ENCODE data around the gene MEIS2.

The MEIS2 gene

GRCh38 chr15:36924034-36924433 is 176.3 kb downstream of the MEIS2 start:
- peak; percentile 41 for DNase-seq

DNA sequence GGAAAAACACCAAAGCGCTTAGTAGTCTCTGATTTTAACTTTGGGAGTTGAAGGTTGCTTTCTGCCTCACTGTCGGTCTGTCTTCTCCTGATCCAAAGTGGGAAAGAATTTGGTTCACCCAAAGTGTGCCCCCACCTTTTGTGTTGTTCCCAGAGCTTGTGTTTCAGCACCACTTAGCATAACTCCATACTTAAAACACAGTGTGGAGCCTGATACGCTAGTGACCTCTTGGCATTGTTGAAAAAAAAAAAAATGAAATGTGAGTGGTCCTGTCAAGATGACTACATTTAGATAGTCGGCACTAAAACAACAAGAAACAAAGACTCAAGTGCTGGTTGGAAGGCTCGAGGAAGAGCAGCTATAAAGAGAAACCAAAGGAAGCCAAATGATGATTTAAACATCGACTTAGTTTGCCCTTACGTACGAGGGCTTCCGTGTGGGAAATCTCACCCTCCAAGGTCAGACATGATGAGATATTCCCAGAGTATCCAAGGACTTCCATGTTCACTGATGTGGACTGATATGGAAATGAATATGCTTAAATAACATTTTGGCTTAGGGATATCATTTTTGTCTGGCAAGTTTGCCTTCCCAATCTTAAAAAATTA is 178.8 kb downstream of the MEIS2 start:
- no peak for DNase-seq

DNA sequence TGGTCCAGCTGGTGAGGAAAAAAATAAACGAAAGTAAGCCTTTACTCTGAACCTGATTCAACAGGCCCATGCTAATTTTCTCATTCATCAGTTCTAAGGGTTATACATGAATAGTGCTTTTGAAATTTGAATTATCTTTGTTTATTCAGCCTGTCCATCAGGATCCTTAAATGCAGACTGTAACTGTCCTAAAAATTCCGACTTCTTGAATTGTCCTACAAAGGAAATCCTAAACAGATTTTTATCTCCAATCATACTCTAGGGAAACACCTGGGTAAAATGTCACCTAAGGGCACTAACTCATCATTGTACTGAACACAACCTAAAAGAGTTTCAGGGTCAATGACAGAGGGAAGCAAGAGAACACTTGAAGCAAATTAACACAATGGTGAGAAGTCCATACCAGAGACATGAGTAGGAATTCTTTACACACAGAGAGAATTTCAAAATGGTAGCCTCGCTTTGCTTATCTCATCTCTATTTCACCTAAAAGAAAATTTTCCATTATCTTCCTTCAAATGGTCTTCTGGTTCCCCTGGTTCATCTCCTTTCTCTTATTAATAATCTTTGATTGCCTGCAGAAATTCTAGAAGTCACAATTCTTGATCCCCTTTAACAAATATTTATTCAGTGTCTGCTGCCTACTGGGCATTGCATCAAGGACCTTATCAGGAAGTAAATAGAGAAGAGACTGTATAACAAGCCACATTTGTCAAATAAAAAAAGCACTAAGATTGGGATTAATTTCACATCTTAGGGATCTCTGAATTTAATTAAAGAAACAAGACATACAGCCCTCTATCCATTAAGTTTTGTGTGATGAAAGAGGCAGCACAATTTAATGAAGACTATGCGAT is 182.7 kb downstream of the MEIS2 start:
- no peak for DNase-seq

DNA sequence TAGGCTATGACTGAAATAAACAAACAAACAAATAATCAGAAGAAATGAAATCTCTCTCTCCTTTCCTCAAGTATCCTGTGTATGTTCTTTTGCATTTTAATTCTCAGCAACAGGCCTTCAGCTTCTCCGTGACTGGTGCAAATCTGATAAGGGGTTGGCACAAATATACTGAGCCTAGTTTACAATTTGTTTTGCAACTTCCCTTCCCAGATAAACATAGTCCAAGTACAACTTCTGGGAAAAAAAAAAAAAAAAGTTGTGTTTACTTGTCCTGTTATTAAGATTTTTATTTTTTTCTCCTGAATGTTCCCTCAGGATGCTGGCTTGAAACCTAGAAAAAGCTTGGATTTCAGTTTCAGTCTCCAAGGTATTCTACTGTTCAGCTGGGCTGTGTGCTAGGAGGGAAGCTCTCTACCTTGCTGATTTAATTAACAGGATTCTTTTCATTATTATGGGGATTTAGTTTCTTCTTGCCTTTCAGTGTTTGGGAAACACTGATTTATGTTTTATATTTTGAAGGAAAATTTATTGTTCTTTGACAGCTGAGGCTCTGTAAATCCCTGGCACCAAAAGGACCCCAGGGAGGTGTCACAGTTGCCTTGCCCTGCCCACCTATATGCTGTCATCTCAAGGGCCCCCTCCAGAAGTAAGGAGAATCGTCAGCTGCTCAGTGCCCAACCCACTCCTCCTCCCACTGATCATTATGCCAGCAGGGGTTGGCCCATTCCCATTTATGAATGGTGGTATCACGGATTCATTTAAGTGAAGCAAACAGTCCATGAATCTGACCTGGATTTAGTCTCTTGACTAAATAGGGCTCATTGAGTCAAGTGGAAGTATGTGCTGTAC is 185.2 kb downstream of the MEIS2 start:
- no peak for DNase-seq

- DNase-seq: no peak
Measured at GRCh38 chr15:36914466-36914865, 185.9 kb downstream of the MEIS2 start.

DNA sequence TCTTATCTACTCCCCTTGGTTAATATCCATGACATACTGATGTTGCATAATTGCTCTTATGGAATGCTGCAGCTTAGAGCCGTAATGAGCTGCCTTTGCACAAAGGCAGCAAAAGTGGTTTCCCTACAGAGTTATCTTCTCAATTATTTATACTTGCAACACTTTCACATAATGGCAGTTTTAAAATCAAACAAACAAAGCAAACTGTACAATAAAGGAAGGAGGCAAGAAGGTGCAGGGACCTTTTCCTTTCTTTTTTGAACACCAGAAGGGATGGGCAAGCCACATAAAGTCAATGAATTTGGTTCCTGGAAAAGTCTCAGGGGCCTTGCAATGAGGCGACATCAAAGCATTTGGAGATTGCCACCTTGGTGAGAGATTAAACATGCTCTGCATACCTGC is 188.0 kb downstream of the MEIS2 start:
- no peak for DNase-seq

DNA sequence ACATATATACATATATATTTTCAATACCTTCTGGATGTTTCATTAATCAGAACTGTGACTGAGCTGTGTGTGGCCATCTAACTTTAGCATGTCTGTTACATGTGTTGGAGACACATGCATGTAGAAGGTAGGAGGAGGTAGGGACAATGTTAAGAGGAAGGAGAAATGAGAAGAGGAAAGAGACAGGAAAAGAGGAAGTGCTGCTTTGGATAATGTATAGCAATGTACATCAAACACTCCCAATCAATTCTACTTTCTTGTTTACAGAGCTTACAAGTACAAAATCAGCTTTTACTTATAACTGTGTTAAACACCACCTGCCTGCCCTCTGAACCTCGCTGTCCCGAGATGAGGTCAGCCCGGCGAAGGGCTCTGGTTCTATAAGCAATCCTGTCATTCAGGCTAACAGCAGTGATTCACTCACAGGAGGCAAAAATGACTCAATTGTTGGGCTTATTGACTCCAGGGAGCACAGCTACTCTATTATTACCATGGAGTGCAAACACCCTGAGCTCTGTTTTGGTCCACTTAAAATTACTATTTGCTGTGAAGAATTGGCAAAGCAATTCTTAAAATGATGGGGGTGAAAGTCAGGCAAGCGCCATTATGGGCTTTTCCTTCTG is 188.9 kb downstream of the MEIS2 start:
- DNase-seq: no peak

GRCh38 chr15:36908991-36909390 is 191.4 kb downstream of the MEIS2 start:
- no peak for DNase-seq

DNA sequence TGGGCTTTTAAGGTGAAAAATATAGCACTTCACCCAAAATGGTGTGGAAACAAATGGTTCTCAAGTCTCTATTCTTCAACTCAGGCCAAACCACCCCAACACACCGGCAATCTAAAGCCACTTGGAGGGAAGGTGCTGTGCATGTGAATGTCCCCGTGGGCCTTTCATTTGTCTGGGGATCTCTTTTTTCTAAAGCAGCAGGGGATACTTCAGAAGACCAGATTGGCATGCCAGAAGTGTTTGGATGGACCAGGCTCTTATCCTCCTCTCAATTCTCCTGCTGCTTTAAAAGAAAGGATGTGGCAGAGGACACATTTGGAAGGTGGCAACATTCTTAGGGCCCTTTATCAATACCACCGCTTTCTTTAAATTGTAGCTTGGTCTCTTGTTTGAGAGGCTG is 193.1 kb downstream of the MEIS2 start:
- DNase-seq: no peak

- no peak for DNase-seq
Measured at GRCh38 chr15:36905908-36906307, 194.4 kb downstream of the MEIS2 start.

GRCh38 chr15:36904715-36905114 is 195.6 kb downstream of the MEIS2 start:
- DNase-seq: no peak

GRCh38 chr15:36903922-36904556 is 196.3 kb downstream of the MEIS2 start:
- DNase-seq: no peak

- DNase-seq: no peak
Measured at GRCh38 chr15:36903195-36903594, 197.2 kb downstream of the MEIS2 start.

DNA sequence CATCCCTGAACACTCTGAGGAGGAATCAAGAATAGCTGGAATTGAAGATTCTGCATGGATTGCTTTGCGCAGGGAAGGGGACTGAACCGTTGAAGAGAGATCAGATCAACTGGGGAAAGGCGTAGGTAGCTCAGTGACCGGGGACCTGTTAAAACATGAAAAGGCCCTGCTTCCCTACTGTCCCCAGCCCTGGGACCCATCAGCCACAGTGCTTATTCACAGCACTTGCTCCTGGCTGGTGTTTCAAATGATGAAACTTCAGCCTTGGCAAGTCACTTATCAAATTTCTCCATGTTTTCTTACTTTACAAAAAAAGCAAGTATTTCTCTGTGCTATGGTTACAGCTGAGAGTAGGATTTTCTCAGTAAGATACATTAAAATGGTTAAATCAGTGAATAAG is 199.3 kb downstream of the MEIS2 start:
- DNase-seq: no peak

DNA sequence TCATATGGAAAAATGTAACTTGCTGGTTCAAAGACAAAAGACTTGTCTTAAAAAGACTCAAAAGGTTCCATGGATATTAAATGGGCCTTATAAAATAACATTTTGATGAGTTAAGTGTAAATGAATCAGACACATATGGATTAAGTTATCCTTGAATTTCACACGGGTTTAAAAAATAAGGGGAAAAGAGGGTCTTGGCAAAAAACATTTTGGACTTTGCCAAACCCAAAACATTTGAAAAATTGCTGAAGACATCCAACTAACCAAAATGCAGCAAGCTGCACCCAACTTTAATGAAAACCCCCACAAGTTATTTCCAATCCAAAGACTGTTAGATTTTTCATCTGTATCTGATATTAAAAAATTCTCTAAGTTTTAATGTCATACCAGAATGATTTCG is 200.7 kb downstream of the MEIS2 start:
- no peak for DNase-seq

DNA sequence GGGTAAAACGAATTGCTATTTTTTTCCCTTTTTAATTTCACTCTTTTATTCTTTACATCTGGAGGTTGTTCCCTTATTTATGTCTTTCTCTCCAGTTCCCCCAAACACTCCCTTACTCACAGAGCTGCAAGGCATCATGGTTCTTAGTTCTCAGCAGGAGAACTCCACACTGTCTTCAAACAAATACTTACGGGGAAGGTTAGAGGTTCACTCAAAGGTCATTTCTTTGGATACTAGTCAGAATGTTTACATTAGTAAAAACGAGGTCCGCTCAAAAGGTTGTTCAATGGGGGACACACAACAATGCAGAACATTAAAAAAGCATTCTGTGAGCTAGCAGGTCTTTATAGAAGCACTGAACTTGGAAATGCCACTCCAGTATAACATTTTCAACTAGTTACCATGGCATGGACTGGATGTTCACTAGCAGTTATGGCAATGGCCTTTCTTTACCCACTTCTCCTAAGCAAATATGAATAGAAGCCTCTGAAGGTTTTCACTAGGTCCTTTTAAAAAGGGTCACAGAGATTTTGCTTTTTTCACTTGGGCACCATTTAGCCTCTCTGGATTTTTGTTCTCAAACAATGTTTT is 201.7 kb downstream of the MEIS2 start:
- DNase-seq: no peak

DNA sequence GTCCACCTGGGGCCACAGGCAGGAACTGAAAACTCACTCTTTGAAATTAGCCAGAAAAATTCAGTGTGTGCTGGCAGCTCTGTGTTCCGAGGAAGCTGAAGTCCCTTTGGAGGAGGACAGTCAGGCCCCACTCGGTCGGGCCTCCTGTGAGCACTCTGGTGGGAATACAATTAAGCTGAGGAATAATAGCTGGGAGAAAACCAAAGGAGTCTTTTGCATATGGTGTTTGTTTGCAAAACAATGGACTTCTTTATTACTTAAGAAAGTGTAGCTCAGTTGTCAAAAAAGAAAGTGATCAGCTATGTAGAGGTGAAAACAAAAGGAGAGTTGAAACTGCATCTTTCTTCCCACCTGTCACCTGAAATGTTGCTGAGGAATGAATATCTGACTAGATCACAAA is 202.5 kb downstream of the MEIS2 start:
- no peak for DNase-seq

- no peak for DNase-seq
Measured at GRCh38 chr15:36896949-36897348, 203.4 kb downstream of the MEIS2 start.

- no peak for DNase-seq
Measured at GRCh38 chr15:36894075-36894474, 206.3 kb downstream of the MEIS2 start.

DNA sequence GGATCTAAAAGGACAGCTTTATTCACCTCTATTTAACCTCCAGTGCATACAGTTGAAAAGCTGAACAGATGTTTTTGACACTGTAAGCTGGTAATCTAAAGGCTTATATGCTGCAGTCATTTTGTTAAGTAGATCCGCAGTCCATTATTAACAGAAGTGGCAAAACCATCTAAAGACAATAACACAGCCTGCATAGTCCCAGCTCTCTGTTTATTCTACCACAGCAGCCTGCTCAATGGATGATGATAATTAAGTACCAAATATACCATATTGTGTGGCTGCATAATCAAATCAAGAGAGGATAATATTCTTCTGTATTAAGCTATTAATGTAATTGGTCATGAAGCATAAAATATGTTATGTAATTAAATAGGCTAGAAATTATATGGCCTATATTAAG is 207.1 kb downstream of the MEIS2 start:
- no peak for DNase-seq

GRCh38 chr15:36888011-36888992 is 212.0 kb downstream of the MEIS2 start:
- no peak for DNase-seq
